Breast epithelium (tissue), 3 donors: Measurements from ENCODE around the gene AKT1S1.

Experiments used
- POLR2A ChIP-seq: fragments of 450-650 bp; IDR thresholded peaks from one replicate; pipeline ENCODE4 v1.6.1; 2016; ENCODE audit warnings: antibody characterized with exemption, mild to moderate bottlenecking, moderate library complexity
- TF ChIP-seq, protein P1 (sequence below), 3 donors: fragments of 450-650 bp; IDR thresholded peaks; one replicate each; pipeline ENCODE4 v1.5.1; 2016 to 2017; ENCODE audit warnings: antibody characterized with exemption in 3 of 3, mild to moderate bottlenecking in 3 of 3, moderate library complexity in 3 of 3

DNA sequence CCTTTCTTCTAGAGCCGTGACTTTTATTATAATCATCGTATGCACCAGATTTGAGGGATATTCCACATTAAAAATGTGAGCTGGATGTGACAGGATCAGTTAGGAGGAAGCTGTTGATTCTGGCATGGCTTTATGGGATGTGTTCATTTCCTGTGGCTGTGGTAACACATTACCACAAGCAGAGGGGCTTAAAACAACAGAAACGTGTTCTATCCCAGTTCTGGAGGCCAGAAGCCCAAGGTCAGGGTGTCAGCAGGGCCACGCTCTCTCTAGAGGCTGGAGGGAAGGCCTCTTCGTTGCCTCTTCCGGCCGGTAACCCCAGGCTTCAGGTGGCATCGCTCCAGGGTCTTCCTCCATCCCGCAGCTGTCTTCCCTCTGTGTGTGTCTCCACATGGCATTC, 44.6 kb downstream of the AKT1S1 start:
- TF ChIP-seq, protein P1, sequence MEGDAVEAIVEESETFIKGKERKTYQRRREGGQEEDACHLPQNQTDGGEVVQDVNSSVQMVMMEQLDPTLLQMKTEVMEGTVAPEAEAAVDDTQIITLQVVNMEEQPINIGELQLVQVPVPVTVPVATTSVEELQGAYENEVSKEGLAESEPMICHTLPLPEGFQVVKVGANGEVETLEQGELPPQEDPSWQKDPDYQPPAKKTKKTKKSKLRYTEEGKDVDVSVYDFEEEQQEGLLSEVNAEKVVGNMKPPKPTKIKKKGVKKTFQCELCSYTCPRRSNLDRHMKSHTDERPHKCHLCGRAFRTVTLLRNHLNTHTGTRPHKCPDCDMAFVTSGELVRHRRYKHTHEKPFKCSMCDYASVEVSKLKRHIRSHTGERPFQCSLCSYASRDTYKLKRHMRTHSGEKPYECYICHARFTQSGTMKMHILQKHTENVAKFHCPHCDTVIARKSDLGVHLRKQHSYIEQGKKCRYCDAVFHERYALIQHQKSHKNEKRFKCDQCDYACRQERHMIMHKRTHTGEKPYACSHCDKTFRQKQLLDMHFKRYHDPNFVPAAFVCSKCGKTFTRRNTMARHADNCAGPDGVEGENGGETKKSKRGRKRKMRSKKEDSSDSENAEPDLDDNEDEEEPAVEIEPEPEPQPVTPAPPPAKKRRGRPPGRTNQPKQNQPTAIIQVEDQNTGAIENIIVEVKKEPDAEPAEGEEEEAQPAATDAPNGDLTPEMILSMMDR (IDR thresholded peaks at IDR 0.05) = no peak
- no peak for TF ChIP-seq POLR2A
